Activated CD8-positive, alpha-beta memory T cell treated with anti-CD3 and anti-CD28 coated beads for 36 hours (primary cell): ENCODE data around the gene ZMYND11. TPM values are rescaled to one million over a fixed set of nuclear protein-coding genes. Genes with fewer than 3 reads are reported as not detected.
"Not testable (repeated sequence)": the region's sequence is repeated elsewhere in the genome, so short reads cannot be mapped to it uniquely, and the experiment has no call there.

ENCODE experiments used
- CTCF ChIA-PET: fragments of 350-600 bp; sonication (Branson Sonifier 250); formaldehyde crosslinking; loops from one replicate; lab custom pipeline; 2021; ENCODE audit warnings: antibody characterized with exemption; lab: Charles Lee
- POLR2A ChIA-PET: fragments of 350-600 bp; sonication (Branson Sonifier 250); formaldehyde crosslinking; loops from one replicate; lab custom pipeline; 2021; ENCODE audit warnings: antibody characterized with exemption; lab: Charles Lee
- total RNA-seq, 2 experiments: library from RNA; stranded (reverse); gene quantifications; one replicate each; pipeline ENCODE4 v1.2.3, GENCODE V29; 2021

ZMYND11 gene
- total RNA-seq, 2 experiments from 2014 or later: 26.6 to 29.4 TPM

DNA sequence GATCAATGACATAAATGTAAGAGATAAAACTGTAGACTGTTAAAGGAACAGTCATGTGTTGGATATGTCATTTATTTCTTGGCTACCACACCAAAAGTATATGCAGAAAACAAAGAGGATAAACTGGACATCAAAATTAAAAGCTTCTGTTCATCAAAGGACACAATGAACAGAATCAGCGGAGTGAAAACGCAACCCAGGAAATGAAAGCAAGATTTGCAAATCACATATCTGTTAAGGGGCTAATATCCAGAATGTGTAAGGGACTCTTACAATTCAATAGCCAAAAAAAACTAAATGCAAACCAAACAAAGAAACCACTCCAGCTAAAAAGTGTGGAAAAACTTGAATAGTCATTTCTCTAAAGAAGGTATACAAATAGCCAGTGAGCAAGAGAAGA is 164.3 kb downstream of the ZMYND11 start:
- ChIA-PET CTCF (no interaction called here), POLR2A (no interaction called here)

DNA sequence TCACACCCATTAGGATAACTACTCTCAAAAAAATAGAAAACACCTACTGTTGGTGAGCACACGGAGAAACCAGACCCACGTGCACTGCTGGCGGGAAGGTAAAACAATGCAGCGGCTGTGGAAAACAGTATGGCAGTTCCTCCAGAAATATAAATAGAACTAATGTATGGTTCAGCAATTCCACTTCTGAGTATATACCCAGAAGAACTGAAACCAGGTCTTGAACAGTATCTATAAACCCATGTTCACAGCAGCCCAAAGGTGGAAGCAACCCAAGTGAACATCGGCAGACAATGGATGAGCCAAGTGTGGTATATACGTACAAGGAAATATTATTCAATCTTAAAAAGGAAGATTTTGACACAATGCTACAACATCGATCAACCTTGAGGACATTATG is 164.7 kb downstream of the ZMYND11 start:
- POLR2A ChIA-PET: no interaction called here
- CTCF ChIA-PET: no interaction called here

DNA sequence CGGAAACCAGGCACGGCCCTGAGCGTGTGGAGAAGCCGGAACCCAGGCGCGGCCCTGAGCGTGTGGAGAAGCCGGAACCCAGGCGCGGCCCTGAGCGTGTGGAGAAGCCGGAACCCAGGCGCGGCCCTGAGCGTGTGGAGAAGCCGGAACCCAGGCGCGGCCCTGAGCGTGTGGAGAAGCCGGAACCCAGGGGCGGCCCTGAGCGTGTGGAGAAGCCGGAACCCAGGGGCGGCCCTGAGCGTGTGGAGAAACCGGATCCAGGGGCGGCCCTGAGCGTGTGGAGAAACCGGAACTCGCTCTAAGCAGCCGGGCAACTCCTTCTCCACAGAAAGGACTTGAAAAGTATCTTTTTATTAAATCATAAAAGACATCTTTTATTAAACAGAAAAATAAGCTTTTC is 165.3 kb downstream of the ZMYND11 start:
- POLR2A ChIA-PET, CTCF ChIA-PET: not testable (repeated sequence)

DNA sequence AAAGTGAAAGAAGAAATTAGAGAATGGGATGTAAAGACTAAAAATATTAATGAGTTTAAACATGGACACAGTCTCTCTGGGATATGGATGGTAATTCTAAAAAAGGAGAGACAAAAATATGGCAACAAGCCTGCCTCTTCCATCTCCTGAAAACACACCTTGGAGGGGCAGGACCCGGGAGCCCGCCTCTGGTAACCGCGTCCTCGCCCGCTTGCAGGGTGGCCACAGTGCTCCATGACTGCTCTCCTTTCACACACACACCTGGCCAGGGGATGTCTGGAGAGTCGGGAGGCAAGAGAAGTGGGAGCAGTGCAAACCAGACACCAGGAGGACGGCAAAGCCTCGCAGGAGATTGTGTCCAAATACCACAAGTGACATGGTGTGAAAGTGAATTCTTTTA is 166.3 kb downstream of the ZMYND11 start:
- POLR2A ChIA-PET: no interaction called here
- CTCF ChIA-PET: no interaction called here

Other genes with a start within 250 kb of the ZMYND11 start
- gene TUBB8, start 86.2 kb upstream of the ZMYND11 start, total RNA-seq: not detected